Heart right ventricle (tissue), 16 donors: ENCODE measurements around the gene RNU6-7. TPM values are rescaled to one million over a fixed set of nuclear protein-coding genes. Genes with fewer than 3 reads are reported as not detected.

ENCODE experiments used
- ATAC-seq, 8 donors: fragments of 200-7000 bp; cut with Tn5 transposase; one replicate each; pipeline ENCODE4 v1.9.1; 2020; ENCODE audit warnings: mild to moderate bottlenecking in 8 of 8, moderate library complexity in 8 of 8, moderate number of reproducible peaks in 1 of 8
- DNase-seq, 2 donors: peaks; one replicate each; pipeline ENCODE4 v3.0.0-alpha.2; 2020
- H3K27ac ChIP-seq, 10 donors: fragments of 200-600 bp; sonication (generic) in 2 of 10; one replicate each; pipeline versions ENCODE4 v1.5.0 to v1.8.0; 2020 to 2022; ENCODE audit warnings: mild to moderate bottlenecking in 3 of 10
- H3K27me3 ChIP-seq, 7 donors: fragments of 200-600 bp; one replicate each; pipeline ENCODE4 v1.8.0; 2021 to 2022; ENCODE audit warnings: mild to moderate bottlenecking in 2 of 7
- H3K36me3 ChIP-seq, 9 donors: fragments of 200-600 bp; sonication (generic) in 1 of 9; one replicate each; pipeline versions ENCODE4 v1.5.0 to v1.8.0; 2020 to 2022; ENCODE audit warnings: mild to moderate bottlenecking in 2 of 9
- H3K4me1 ChIP-seq, 9 donors: fragments of 200-600 bp; sonication (generic) in 1 of 9; one replicate each; pipeline versions ENCODE4 v1.5.0 to v1.8.0; 2020 to 2022; ENCODE audit warnings: mild to moderate bottlenecking in 4 of 9
- H3K4me3 ChIP-seq, 10 donors: fragments of 200-600 bp; sonication (generic) in 2 of 10; one replicate each; pipeline versions ENCODE4 v1.5.0 to v1.8.0; 2020 to 2022; ENCODE audit warnings: mild to moderate bottlenecking in 7 of 10, moderate library complexity in 2 of 10
- H3K9me3 ChIP-seq, 11 donors: fragments of 200-600 bp in 10 of 11; sonication (generic) in 2 of 11; one replicate each; pipeline versions ENCODE4 v1.5.0 to v1.8.0; 2013 to 2022; ENCODE audit warnings: mild to moderate bottlenecking in 2 of 11, control low read depth in 1 of 11, moderate library complexity in 1 of 11
- CTCF ChIP-seq, 9 donors: fragments of 200-600 bp; sonication (generic) in 2 of 9; IDR thresholded peaks; one replicate each; pipeline versions ENCODE4 v1.5.0 to v1.8.0; 2021 to 2022; ENCODE audit warnings: antibody characterized with exemption in 9 of 9, mild to moderate bottlenecking in 5 of 9, moderate library complexity in 1 of 9
- WGBS, 2 donors: extraction: QIAGEN DNeasy Blood & Tissue Kit; methylation state at CpG; one replicate each; pipeline ENCODE4 v1.1.7; 2013; ENCODE audit warnings: inconsistent platforms in 1 of 2; 5-methylcytosine and 5-hydroxymethylcytosine counted together
- intact Hi-C, 10 donors: fragments of 100-400 bp; cut with DNase I; formaldehyde crosslinking; loops; one replicate each; pipeline versions ENCODE4 v1.11.1 to v1.14.2; 2022
- long read RNA-seq, 3 donors: library from polyadenylated mRNA; unstranded; transcript quantifications; one replicate each; pipeline ENCODE4 v2.0.0, GENCODE V29; 2020 to 2021
- polyA plus RNA-seq, 2 donors: library from polyadenylated mRNA; stranded (reverse); fragments of 200-250 nt; gene quantifications; one replicate each; pipeline ENCODE4 v1.2.3, GENCODE V29; 2013
- total RNA-seq, 10 donors: library from RNA; stranded (reverse); fragmentation: NEBNext Ultra II Directional in 3 of 10; extraction: Animal tissue kit (Norgen Biotek cat#: 25700) in 3 of 10; gene quantifications; one replicate each; pipeline versions ENCODE4 v1.2.1 to v1.2.4, GENCODE V29; 2021 to 2023
- donor health status: Arrhythmogenic right ventricular cardiomyopathy.
- donor health status: ischemic (EF 13 %, LVEDD 7.1; RV severe dilation, severe dysfunction).
- donor health status: healthy with polysubstance abuse.
- donor health status: DM: no; HTN: yes; CAD: no.
- donor health status: DM: no; HTN: no; CAD: no.
- donor health status: ischemic (EF 25% LVEDD 6.9; RV normal size, moderate dysfunction).
- donor health status: ischemic (EF 25% LVEDD 5.7; RV mildly dilated, moderate dysfunction).
- donor health status: healthy.
- donor health status: DM: yes; HTN: yes; CAD: no.
- donor health status: Ischemic cardiomyopathy.
- donor health status: ischemic (EF 35%, LVEDD 5.7; RV mildly dilated, moderate dysfunction).
- donor health status: nonischemic (EF 11% LVEDD 7.7; RV severe dilation, severe dysfunction).
- donor health status: DM: yes; HTN: yes; CAD: no.
- donor health status: PGD.
- donor health status: ischemic (EF 29% LVEDD 5.4; RV normal size, mild dysfunction).
- donor health status: nonischemic (EF 23%, LVEDD 6.1; RV moderate dilation, normal function).

Gene RNU6-7
- not detected for total RNA-seq
- polyA plus RNA-seq = not detected
- long read RNA-seq, donor 1 = 0 reads
- long read RNA-seq, donor 2 = 0 reads
- long read RNA-seq, donor 3 = 0 reads

GRCh38 chr14:32201816-32202490, at the start of gene RNU6-7:
RNU6-7 (plus strand) TSS chr14:32202045.
- H3K27ac ChIP-seq = peak within 1 kb of the TSS; percentile 64 to 94 (median 90)
- no peaks in the 10 kb centered on the region for H3K9me3 ChIP-seq
- peaks cover 0 to 42% (median 15%) of the 10 kb centered on the region in 9 donors for H3K4me1 ChIP-seq
- H3K4me3 ChIP-seq = peak within 1 kb of the TSS; percentile 36 to 77 (median 66)
- TF ChIP-seq CTCF (IDR thresholded peaks at IDR 0.05) = no peak
- intact Hi-C loops = loop anchor here in 6 of 10 donors (2.0 to 5.0 kb wide), 4 partner anchors 50 to 127 kb away; partner anchors contain the start of gene ARHGAP5 (in 4 of the 6)
- DNase-seq (peak; percentile 18 to 21), ATAC-seq (peak; percentile 4 to 61 (median 30))
- no peaks in the 10 kb centered on the region for H3K36me3 ChIP-seq
- 1 to 2% methylated on average over 40 of the region's 40 CpGs for WGBS, 2 donors
- H3K27me3 ChIP-seq = peaks cover 0 to 29% (median 0%) of the 10 kb centered on the region in 7 donors

- no peak for TF ChIP-seq CTCF (IDR thresholded peaks at IDR 0.05)
- no peaks in the 10 kb centered on the region for H3K4me1 ChIP-seq
- ATAC-seq (no peak), DNase-seq (no peak)
- H3K36me3 ChIP-seq = no peaks in the 10 kb centered on the region
- no peaks in the 10 kb centered on the region for H3K27me3 ChIP-seq
- intact Hi-C loops = no loop called here
- WGBS, 2 donors = 91 to 92% methylated on average over 2 of the region's 2 CpGs
- no peak overlapping the region for H3K27ac ChIP-seq
- peaks cover 0 to 13% (median 0%) of the 10 kb centered on the region in 11 donors for H3K9me3 ChIP-seq
- no peak overlapping the region for H3K4me3 ChIP-seq
Observed at GRCh38 chr14:32166029-32166428, 35.8 kb upstream of the RNU6-7 start.

GRCh38 chr14:32166924-32167323, 34.9 kb upstream of the RNU6-7 start:
- WGBS, 2 donors = 83 to 94% methylated on average over 1 of the region's 1 CpG
- Histone ChIP-seq H3K27me3 (no peaks in the 10 kb centered on the region), H3K27ac (no peak overlapping the region), H3K9me3 (peaks cover 0 to 10% (median 0%) of the 10 kb centered on the region in 11 donors), H3K4me3 (no peak overlapping the region), H3K36me3 (no peaks in the 10 kb centered on the region), H3K4me1 (no peaks in the 10 kb centered on the region)
- intact Hi-C loops = no loop called here
- no peak for ATAC-seq
- DNase-seq = no peak
- no peak for TF ChIP-seq CTCF (IDR thresholded peaks at IDR 0.05)

GRCh38 chr14:32167907-32168306, 33.9 kb upstream of the RNU6-7 start:
- Histone ChIP-seq H3K4me3 (no peak overlapping the region), H3K9me3 (no peaks in the 10 kb centered on the region), H3K36me3 (no peaks in the 10 kb centered on the region), H3K27ac (no peak overlapping the region), H3K27me3 (no peaks in the 10 kb centered on the region), H3K4me1 (no peaks in the 10 kb centered on the region)
- intact Hi-C loops = no loop called here
- no peak for TF ChIP-seq CTCF (IDR thresholded peaks at IDR 0.05)
- no peak for ATAC-seq
- 69 to 80% methylated on average over 3 of the region's 3 CpGs for WGBS, 2 donors
- DNase-seq = no peak
